Measurements from ENCODE around the gene SOX6.
A peak's percentile ranks its signal among the peaks of the same experiment; 100 is the strongest.
"Not testable (repeated sequence)": the region's sequence is repeated elsewhere in the genome, so short reads cannot be mapped to it uniquely, and the experiment has no call there.

SOX6 gene

GRCh38 chr11:16087886-16088285 lies 268.5 kb downstream of the SOX6 start:
- no peak for DNase-seq

GRCh38 chr11:16086229-16086819 lies 270.0 kb downstream of the SOX6 start:
- no peak for DNase-seq

- DNase-seq = peak; percentile 35
Observed at GRCh38 chr11:16082095-16083055, 274.0 kb downstream of the SOX6 start.

DNA sequence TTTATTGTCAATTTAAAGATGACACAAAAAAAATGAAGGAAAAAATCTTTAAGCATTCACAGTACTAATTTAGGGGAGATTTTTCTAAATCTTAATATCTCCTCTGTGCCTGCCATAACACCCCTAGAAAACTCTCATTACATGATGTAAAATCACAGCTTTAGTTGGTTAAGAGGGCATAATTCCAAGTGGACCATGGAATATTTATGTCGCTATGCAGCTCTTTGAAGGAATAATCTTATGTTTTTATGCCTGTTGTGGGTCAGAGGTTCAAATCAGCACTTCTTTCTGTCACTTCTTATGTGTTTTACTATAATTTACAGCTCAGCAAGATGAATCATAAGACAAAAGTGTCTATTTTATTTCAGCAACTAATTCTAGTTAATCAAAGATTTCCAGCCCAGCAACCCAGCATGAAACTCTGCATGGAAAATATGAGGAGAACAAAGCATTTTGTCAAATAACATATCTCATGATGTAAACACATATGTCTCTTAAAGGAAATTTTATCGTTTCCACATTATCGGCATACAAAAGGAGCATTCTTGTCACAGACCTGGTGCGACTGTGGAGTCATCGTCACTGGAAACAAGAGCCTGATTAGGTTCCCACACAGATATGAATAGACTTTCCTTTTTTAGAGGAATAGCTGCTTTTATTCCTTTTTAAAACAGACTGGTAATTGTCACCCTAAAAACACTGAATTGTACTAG lies 274.8 kb downstream of the SOX6 start:
- DNase-seq = no peak

- no peak for DNase-seq
Observed at GRCh38 chr11:16080688-16081381, 275.5 kb downstream of the SOX6 start.

DNA sequence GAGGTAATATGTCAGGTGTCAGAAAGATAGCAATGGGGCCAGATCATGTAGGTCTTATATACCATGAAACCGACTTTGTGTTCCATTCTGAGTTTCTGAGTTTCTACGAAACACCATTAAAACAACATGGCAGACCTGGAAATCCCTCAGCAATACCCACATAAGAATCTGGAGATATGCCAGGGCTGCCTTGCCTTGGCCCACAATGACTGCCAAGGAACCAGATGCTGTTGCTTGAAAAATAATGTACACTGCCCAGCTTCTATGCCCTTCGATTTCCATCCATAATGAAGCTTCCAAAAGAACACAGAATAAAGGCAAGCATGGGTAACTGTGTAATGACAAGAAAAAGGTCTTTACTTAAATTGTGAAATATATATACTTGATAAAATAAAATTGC lies 277.4 kb downstream of the SOX6 start:
- DNase-seq = no peak

- no peak for DNase-seq
Observed at GRCh38 chr11:16070573-16070972, 285.8 kb downstream of the SOX6 start.

- DNase-seq = not testable (repeated sequence)
Observed at GRCh38 chr11:16067268-16067667, 289.1 kb downstream of the SOX6 start.

DNA sequence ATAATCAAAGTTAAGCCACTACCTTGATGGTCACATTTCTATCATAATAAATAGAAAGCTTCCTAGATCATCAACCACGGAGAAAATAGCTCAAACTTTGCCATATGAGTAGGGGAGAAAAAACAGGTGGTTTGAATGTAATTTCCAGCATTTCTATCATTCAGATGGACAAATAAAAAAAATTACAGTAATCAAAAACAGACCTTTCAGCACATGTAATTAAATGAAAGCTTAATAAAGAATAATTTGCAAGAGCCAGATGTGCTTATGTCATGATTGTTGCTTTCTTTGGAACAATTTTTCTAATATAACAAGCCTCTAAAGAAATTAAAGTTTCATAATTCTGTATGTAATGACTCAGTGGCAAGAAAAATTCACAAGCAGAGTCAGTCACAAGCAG lies 297.0 kb downstream of the SOX6 start:
- no peak for DNase-seq

DNA sequence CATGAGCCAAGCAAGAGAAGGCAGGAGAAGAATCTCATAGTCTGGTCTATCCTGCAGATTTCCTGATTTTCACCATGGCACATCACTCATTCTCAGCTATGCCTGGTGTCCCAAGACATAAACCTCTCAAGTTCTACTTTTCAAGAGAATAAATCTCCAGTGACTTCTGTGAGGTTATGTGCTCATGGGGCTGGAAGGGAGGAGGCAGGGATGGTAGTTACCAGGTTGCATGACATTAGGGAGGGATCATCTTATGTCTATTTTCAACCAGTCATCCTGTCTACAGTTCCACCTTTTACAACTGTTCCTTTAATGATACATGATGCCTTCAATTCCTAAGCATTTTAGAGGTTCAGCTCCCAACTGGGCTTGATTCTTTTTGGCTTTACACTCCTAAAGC lies 297.7 kb downstream of the SOX6 start:
- DNase-seq = no peak

DNA sequence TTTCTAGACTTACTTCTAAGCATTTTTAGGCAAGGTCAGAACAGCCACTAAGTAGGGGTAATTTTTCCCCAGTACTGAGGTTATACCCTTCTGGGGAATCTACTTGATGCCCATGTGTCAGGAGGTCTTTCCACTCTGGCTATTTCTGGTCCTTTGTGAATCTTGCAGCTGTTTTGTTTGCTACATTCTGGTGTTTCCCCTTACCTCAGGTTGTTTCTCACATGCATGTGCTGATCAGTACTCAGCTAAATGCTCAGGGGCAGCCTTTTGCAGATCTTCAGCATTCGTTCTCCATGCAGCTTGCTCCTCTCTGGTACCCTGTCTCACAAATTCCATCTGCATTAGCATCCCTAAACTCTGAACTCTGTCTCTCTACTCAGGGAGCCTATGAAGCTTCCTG lies 303.6 kb downstream of the SOX6 start:
- DNase-seq = no peak

DNA sequence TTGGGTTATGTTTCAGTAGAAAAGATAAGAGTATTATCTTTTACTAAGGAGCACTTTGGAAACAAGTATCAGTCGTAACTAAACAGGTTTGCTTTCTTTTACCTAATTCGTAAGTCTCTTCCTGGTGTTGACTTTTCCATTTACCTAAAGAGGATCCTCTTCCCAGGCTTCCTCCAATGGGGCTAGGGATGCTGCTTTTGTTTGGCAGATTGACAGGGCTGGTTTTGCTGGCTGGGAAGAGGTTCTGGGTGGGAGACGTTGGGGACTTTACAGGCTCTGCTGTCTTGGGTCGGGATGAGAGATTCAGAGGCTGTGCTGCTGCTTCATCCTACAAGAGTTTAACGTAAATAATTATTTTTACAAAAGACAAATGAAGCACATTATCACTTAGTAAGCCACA lies 306.7 kb downstream of the SOX6 start:
- DNase-seq = peak; percentile 24

DNA sequence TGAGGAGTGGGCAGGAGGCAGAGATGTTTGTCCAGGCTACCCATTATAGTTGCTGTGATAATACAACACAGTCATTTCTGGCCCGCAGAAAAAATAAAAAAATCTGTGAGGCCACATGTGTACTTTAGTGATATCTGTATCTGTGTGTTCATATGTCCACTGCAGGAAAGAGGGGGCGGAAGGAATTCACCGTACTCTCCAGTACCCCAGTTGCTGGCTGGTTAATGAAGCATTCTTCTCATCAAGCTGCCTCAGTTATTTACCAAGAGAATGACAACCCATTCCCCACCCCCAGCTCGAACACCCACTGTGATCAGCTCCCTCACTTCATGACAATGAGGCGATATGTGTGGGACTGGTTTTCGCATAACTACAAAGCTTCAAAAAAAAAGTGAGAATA lies 309.3 kb downstream of the SOX6 start:
- no peak for DNase-seq

DNA sequence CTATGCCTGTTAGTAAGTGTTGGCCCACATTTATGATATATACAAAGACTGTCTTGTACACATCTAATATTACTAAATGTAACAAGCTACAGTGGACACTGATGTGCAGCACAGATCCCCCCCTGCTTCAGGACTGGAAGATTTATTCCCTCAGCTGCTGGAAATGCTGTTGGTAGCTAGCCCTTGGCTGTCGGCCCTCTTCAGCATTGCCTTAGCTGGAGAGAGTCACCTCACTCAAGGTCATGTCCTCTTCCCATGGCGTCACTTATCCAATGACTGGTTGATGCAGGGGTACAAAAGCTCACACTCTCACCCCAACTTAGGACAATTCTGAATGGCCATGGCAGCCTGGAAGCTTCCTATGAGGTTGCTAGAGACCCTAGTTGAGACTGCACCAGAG lies 312.7 kb downstream of the SOX6 start:
- no peak for DNase-seq

DNA sequence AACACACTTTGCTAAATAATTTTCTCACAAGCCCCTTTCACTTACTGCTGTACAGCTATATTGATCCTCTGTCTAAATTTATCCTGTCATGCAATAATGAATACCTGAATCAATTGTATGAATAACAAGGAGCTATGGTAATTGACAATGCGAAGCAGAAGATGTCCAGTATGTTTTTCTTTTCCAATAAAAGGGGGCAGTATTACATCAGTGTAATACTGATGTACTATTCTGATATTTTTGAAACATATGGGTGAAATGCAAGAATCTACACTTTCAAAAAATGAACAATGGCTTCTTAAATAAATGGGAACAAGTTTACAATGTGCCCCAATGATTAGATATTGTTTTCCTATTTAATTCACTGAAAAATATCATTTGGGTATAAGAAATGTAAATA lies 315.1 kb downstream of the SOX6 start:
- no peak for DNase-seq

GRCh38 chr11:16040151-16040550 lies 316.2 kb downstream of the SOX6 start:
- DNase-seq = no peak

- DNase-seq = no peak
Observed at GRCh38 chr11:16037179-16037578, 319.2 kb downstream of the SOX6 start.

DNA sequence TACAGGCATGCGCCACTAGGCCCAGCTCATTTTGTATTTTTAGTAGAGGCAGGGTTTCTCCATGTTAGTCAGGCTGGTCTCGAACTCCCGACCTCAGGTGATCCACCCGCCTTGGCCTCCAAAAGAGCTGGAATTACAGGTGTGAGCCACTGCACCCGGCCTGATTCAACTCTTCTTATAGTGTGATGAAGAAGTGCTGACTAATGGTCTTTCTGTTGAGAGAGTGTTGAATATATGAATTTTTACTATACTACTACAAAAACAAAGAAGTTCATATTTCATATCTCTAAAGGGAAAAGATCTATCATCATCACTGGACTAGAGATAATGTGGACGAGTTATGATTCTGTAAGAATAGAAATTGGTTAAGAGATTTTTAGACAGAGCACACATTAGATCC lies 320.1 kb downstream of the SOX6 start:
- no peak for DNase-seq

DNA sequence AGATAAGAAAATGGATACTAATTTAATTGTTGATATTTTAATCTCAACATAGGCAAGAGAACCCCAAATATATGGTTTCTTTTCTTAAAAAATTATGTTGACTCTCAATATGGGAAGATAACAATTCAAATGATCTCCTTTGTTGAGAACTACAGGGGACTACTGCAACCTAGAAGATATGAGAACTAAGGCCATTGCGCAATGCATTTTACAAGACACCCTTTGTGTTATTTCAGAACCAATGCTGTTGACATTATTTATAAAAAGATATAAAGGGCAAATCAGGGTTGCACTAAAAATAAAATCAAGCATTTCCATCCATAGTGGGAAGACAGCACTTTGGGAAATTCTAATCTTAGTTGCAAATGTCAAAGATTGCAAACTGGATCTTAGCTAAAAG lies 322.3 kb downstream of the SOX6 start:
- DNase-seq = no peak

- DNase-seq = no peak
Observed at GRCh38 chr11:16032974-16033373, 323.4 kb downstream of the SOX6 start.

GRCh38 chr11:16031210-16031609 lies 325.1 kb downstream of the SOX6 start:
- DNase-seq = no peak

- no peak for DNase-seq
Observed at GRCh38 chr11:16030664-16031063, 325.7 kb downstream of the SOX6 start.

DNA sequence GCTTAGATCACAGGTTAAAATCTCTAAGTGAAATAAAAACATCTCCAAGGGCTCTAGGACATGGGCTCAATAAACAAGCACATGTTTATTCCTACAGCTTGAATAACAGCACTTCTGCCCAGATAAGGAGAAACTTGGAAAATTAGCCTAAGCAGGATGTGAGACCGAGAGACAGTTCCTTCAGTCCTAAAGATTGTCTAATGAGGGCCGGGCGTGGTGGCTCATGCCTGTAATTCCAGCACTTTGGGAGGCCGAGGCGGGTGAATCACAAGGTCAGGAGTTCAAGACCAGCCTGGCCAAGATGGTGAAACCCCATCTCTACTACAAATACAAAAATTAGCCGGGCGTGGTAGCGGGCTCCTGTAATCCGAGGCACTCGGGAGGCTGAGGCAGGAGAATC lies 327.2 kb downstream of the SOX6 start:
- DNase-seq = not testable (repeated sequence)
